CD14-positive monocyte (primary cell): ENCODE data around the gene BOLA2. TPM values are rescaled to one million over a fixed set of nuclear protein-coding genes. Genes with fewer than 3 reads are reported as not detected.
"Not testable (repeated sequence)": the region's sequence is repeated elsewhere in the genome, so short reads cannot be mapped to it uniquely, and the experiment has no call there.

Experiments
- DNase-seq, 3 donors: peaks; one replicate each; pipeline ENCODE4 v3.0.0-alpha.2; 2011 to 2022
- H2AFZ ChIP-seq: 2 replicates; pipeline ENCODE4 v1.6.0; 2012; ENCODE audit warnings: mild to moderate bottlenecking, low read depth, low read length, inconsistent platforms; ENCODE audit not compliant: insufficient read depth, poor library complexity, severe bottlenecking
- H3K27ac ChIP-seq, 2 donors: 1 replicate in 1 of 2; 2 replicates in 1 of 2; pipeline ENCODE4 v1.5.1; 2012 to 2013; ENCODE audit warnings: low read length in 2 of 2, control low read depth in 1 of 2, inconsistent platforms in 1 of 2, low read depth in 1 of 2, mild to moderate bottlenecking in 1 of 2
- H3K27me3 ChIP-seq, 2 donors: one replicate each; pipeline versions ENCODE4 v1.6.0 to v1.6.1; 2011 to 2013; ENCODE audit warnings: low read length in 2 of 2; ENCODE audit not compliant: control insufficient read depth in 2 of 2, insufficient read depth in 2 of 2
- H3K36me3 ChIP-seq, 2 donors: replicated peaks in 1 of 2; 1 replicate in 1 of 2; 2 replicates in 1 of 2; pipeline versions ENCODE4 v1.5.1 to v1.6.1; 2012 to 2013; ENCODE audit warnings: low read length in 2 of 2, control low read depth in 1 of 2, inconsistent platforms in 1 of 2, mild to moderate bottlenecking in 1 of 2; ENCODE audit not compliant: insufficient read depth in 2 of 2, control insufficient read depth in 1 of 2
- H3K4me1 ChIP-seq, 2 donors: 1 replicate in 1 of 2; 2 replicates in 1 of 2; pipeline versions ENCODE4 v1.5.1 to v1.6.1; 2012 to 2013; ENCODE audit warnings: low read length in 2 of 2, control low read depth in 1 of 2, inconsistent platforms in 1 of 2, mild to moderate bottlenecking in 1 of 2, moderate library complexity in 1 of 2; ENCODE audit not compliant: insufficient read depth in 2 of 2, control insufficient read depth in 1 of 2
- H3K4me2 ChIP-seq: replicated peaks from 2 replicates; pipeline ENCODE3; 2012; ENCODE audit warnings: low read length, moderate library complexity, mild to moderate bottlenecking; ENCODE audit not compliant: poor library complexity, severe bottlenecking; ENCODE audit errors: extremely low read depth
- H3K4me3 ChIP-seq, 3 experiments: fragments of 200-600 bp in 1 of 3; sonication (generic) in 1 of 3; replicated peaks in 1 of 3; 1 replicate in 2 of 3; 2 replicates in 1 of 3; pipeline ENCODE4 v1.5.1; 2011 to 2013; ENCODE audit warnings: low read length in 3 of 3, mild to moderate bottlenecking in 3 of 3, control low read depth in 2 of 3, low read depth in 2 of 3, inconsistent platforms in 1 of 3, moderate library complexity in 1 of 3
- H3K79me2 ChIP-seq: 2 replicates; pipeline ENCODE4 v1.6.0; 2012; ENCODE audit warnings: mild to moderate bottlenecking, control low read depth, inconsistent platforms, low read length, moderate library complexity; ENCODE audit not compliant: insufficient read depth
- H3K9ac ChIP-seq: 2 replicates; pipeline ENCODE4 v1.6.0; 2017; ENCODE audit warnings: low read length, mild to moderate bottlenecking; ENCODE audit not compliant: insufficient read depth, poor library complexity, severe bottlenecking
- H3K9me3 ChIP-seq, 2 donors: replicated peaks in 1 of 2; 1 replicate in 1 of 2; 2 replicates in 1 of 2; pipeline versions ENCODE4 v1.5.1 to v1.6.1; 2012 to 2013; ENCODE audit warnings: low read length in 2 of 2, control low read depth in 1 of 2; ENCODE audit not compliant: control insufficient read depth in 1 of 2, insufficient read depth in 1 of 2
- H4K20me1 ChIP-seq: 2 replicates; pipeline ENCODE4 v1.6.0; 2012; ENCODE audit warnings: mild to moderate bottlenecking, low read length, control low read depth, moderate library complexity; ENCODE audit not compliant: insufficient read depth
- H3K27ac Mint-ChIP-seq, 7 donors: one replicate each; pipeline ENCODE4 v1.8.0; 2020; ENCODE audit warnings: mild to moderate bottlenecking in 7 of 7, mixed read lengths in 7 of 7, moderate library complexity in 6 of 7, inconsistent platforms in 2 of 7
- H3K27me3 Mint-ChIP-seq, 3 donors: one replicate each; pipeline ENCODE4 v1.8.0; 2021 to 2022; ENCODE audit warnings: low read depth in 3 of 3, mild to moderate bottlenecking in 3 of 3, mixed read lengths in 3 of 3, moderate library complexity in 3 of 3, inconsistent platforms in 1 of 3
- H3K36me3 Mint-ChIP-seq, 2 donors: one replicate each; pipeline ENCODE4 v1.8.0; 2020; ENCODE audit warnings: mixed read lengths in 2 of 2, inconsistent platforms in 1 of 2, mild to moderate bottlenecking in 1 of 2
- H3K4me1 Mint-ChIP-seq: one replicate; pipeline ENCODE4 v1.8.0; 2020; ENCODE audit warnings: mild to moderate bottlenecking, mixed read lengths
- H3K4me3 Mint-ChIP-seq, 2 donors: one replicate each; pipeline ENCODE4 v1.8.0; 2020; ENCODE audit warnings: mild to moderate bottlenecking in 2 of 2, mixed read lengths in 2 of 2, moderate library complexity in 1 of 2
- H3K9me3 Mint-ChIP-seq, 7 donors: one replicate each; pipeline ENCODE4 v1.8.0; 2020 to 2022; ENCODE audit warnings: mixed read lengths in 7 of 7, mild to moderate bottlenecking in 6 of 7, moderate library complexity in 6 of 7, inconsistent platforms in 2 of 7
- WGBS: methylation state at CpG from one replicate; pipeline ENCODE4 v1.1.5; 2013; ENCODE audit warnings: missing lambda C conversion rate; ENCODE audit not compliant: insufficient coverage; 5-methylcytosine and 5-hydroxymethylcytosine counted together
- intact Hi-C, 2 donors: fragments of 100-400 bp; cut with micrococcal nuclease; formaldehyde crosslinking; loops; one replicate each; pipeline versions ENCODE4 v1.15.0 to v1.15.1; 2023
- polyA plus RNA-seq, 3 donors: library from polyadenylated mRNA; depleted of rRNA in 1 of 3; unstranded in 2 of 3; stranded (reverse) in 1 of 3; fragments of 300-500 nt in 2 of 3; fragments of >200 nt in 1 of 3; fragmentation: Illumina TruSeq in 2 of 3; gene quantifications; 1 replicate in 2 of 3; 2 replicates in 1 of 3; pipeline ENCODE4 v1.2.3, GENCODE V29; 2012 to 2021

The BOLA2 gene
- polyA plus RNA-seq, 3 donors = 7.3 to 24.8 (median 16.0) TPM

DNA sequence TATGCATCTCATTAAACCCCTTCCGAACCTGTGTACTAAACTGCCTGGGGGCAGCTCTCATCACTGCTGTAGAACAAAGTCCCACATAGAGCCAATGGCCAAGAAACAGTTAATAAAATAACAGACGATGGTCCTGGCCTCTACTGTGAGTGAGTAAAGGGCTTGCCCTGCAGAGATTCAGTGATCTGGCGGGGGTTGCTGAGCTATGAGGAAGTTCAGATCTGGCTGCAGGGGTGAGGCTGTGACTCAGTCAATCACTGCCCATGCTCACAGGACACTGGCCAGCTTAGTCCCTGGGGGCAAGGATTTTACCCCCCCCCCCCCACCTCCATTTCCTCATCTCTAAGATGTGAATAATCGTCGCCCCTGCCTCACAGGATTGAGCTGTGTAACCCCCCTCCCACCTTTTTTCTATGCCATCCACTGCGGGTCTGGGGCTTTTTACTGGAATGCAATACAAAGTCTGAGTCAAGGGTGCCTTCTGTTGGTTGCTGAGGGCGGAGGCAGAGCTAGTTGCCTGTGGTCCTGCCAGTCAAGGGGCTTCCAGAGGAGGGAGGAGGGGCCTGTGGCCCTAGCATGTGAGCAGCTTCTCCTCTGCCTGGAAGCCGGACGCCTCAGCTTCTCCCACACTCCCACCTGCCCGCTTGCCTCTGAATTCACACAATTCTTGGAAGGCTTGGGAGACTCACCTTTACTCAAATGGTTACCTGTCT, 13.7 kb upstream of the BOLA2 start:
- H3K9me3 Mint-ChIP-seq, H3K79me2 ChIP-seq, H3K27ac ChIP-seq, H3K4me3 ChIP-seq, H3K9ac ChIP-seq, H3K27me3 Mint-ChIP-seq, H3K36me3 Mint-ChIP-seq, H3K36me3 ChIP-seq, H3K4me1 Mint-ChIP-seq, H3K4me1 ChIP-seq, DNase-seq, H3K27me3 ChIP-seq, H3K9me3 ChIP-seq, H3K4me2 ChIP-seq, H4K20me1 ChIP-seq, H3K4me3 Mint-ChIP-seq, H2AFZ ChIP-seq, intact Hi-C loops: not testable (repeated sequence)
- WGBS = no CpG with 5 or more reads among the region's 10 CpGs
- H3K27ac Mint-ChIP-seq = peak overlapping the region in 1 of 7 donors; percentile 68

DNA sequence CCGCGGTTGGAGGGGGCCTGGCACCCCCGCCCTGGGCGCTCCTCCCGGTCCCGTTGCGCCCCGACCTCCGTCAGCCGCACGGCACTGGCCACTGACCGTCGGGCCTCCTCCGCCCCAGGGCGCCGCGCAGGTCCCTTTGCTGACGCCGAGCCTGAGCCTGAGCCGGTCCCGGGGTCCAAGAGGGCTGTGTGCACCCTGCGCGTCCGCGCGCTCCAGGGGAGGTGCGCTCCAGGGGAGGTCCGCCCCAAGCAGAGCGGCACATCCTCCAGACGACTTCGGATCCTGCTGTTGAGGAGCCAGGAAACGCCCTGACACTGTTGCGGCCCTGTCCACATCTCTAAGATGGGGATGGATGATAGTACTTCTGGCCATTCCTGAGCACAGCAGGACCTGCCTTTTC, 12.8 kb upstream of the BOLA2 start:
- H3K9me3 ChIP-seq, H2AFZ ChIP-seq, H3K79me2 ChIP-seq, H3K27ac Mint-ChIP-seq, H3K4me3 ChIP-seq, H3K4me1 Mint-ChIP-seq, H3K9ac ChIP-seq, H3K4me3 Mint-ChIP-seq, H3K36me3 ChIP-seq, H3K4me2 ChIP-seq, intact Hi-C loops, H3K36me3 Mint-ChIP-seq, H3K27me3 ChIP-seq, H3K27me3 Mint-ChIP-seq, DNase-seq, H3K4me1 ChIP-seq, H3K27ac ChIP-seq, H4K20me1 ChIP-seq, H3K9me3 Mint-ChIP-seq: not testable (repeated sequence)
- no CpG with 5 or more reads among the region's 33 CpGs for WGBS

DNA sequence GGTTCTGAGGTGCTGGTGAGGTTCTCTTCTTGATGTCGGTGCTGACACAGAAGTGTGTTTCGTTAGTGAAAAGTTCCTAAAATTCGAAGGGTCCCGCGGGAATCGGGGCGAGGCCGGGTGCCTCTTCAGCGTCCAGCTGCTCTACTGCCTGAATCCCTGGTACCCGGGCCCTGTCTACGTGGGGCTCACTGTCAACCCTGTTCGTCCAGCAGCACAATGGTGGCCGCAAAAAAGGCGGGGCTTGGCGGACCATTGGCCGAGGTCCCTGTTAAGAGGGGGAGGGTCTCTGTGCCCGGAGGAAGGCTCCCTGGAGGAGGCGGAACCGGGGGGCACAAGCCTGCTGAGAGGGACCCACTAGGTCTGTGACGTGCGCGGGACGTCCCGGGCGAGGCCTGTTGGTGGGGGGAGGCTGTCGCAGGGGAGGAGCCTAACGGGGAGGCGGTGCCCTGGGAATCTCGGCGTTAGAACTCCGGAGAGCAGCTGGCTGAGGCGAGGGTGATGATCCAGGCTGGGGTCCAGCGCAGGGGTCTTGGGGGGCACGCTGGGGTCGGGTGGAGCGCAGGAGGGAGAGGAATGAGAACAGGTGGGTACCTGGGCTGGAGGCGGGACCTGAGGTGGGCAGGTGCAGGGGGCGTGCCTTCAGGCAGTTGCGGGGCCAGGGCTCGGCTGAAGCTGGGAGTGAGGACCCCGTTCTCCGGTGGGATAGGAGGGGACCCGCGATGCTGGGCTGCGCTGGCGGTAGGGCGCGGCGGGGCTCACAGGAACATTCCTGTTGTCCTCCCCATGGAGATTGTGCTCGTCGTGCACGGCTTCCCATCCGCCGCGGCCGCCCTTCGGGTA, 12.1 kb upstream of the BOLA2 start:
- H3K27me3 ChIP-seq, H3K4me1 ChIP-seq, intact Hi-C loops, H3K9me3 ChIP-seq, H3K4me3 ChIP-seq, H4K20me1 ChIP-seq, H3K27me3 Mint-ChIP-seq, H3K9ac ChIP-seq, H3K4me1 Mint-ChIP-seq, H3K27ac ChIP-seq, H2AFZ ChIP-seq, H3K27ac Mint-ChIP-seq, H3K4me2 ChIP-seq, DNase-seq, H3K36me3 ChIP-seq, H3K79me2 ChIP-seq, H3K4me3 Mint-ChIP-seq, H3K9me3 Mint-ChIP-seq, H3K36me3 Mint-ChIP-seq: not testable (repeated sequence)
- no CpG with 5 or more reads among the region's 57 CpGs for WGBS

DNA sequence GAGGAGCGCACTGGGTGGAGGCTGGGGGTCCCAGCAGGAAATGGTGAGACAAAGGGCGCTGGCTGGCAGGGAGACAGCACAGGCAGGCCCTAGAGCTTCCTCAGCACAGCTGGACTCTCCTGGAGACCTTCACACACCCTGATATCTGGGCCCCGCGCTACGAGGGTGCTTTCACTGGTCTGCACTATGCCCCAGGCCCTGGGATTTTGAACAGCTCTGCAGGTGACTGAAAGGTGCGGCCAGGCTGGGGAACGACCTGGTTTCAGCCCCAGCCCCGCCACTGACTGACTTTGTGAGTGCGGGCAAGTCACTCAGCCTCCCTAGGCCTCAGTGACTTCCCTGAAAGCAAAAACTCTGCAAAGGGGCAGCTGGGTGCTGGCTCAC, 6.5 kb upstream of the BOLA2 start:
- H3K36me3 ChIP-seq, H3K27me3 Mint-ChIP-seq, H3K36me3 Mint-ChIP-seq, H3K79me2 ChIP-seq, H3K9me3 Mint-ChIP-seq, intact Hi-C loops, H3K9me3 ChIP-seq, H3K4me1 Mint-ChIP-seq, DNase-seq, H3K4me3 ChIP-seq, H3K4me3 Mint-ChIP-seq, H3K27ac ChIP-seq, H4K20me1 ChIP-seq, H3K9ac ChIP-seq, H2AFZ ChIP-seq, H3K27ac Mint-ChIP-seq, H3K27me3 ChIP-seq, H3K4me1 ChIP-seq, H3K4me2 ChIP-seq: not testable (repeated sequence)
- no CpG with 5 or more reads among the region's 9 CpGs for WGBS
